Measurements from ENCODE around the gene PDE2A. TPM values are rescaled to one million over a fixed set of nuclear protein-coding genes. Genes with fewer than 3 reads are reported as not detected.
"Not testable (repeated sequence)": the region's sequence is repeated elsewhere in the genome, so short reads cannot be mapped to it uniquely, and the experiment has no call there.

The PDE2A gene
- total RNA-seq, 2 experiments from 2014 or later, result 4.0 to 4.5 TPM

DNA sequence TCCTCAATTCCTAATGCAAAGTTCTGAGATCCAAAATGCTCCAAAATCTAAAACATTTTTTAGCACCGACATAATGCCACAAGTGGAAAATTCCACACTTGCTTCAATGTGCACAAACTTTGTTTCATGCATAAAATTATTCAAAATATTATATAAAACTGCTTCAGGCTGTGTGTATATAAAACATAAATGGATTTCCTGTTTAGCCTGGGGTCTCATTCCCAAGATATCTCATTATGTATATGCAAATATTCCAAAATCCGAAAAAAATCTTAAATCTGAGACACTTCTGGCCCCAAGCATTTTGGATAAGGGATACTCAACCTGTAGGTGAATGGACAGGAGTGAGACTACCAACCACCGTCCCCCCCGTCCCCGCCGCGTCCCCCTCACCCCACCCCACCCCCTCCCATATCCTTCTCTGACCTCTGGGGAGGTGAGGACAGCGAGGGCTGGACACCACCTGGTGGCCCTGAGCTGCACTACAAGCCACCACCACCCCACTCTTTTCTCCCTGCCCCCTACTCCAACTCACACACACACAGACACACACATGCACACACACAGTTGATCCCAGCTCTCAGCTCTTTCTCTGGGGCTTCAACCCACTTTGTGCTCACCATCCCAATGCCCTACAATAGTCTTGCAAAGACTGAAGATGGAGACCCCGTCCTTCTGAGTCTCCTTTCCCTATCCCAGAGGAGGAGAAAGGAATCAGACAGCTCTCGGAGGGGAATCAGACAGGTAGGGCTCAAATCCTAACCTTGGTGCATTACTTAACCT lies 101.0 kb downstream of the PDE2A start:
- ATAC-seq (ENCODE audit: poor library complexity), result peak; percentile 48
- no peak overlapping the region for H3K27ac Mint-ChIP-seq
- TF ChIP-seq, protein P1, sequence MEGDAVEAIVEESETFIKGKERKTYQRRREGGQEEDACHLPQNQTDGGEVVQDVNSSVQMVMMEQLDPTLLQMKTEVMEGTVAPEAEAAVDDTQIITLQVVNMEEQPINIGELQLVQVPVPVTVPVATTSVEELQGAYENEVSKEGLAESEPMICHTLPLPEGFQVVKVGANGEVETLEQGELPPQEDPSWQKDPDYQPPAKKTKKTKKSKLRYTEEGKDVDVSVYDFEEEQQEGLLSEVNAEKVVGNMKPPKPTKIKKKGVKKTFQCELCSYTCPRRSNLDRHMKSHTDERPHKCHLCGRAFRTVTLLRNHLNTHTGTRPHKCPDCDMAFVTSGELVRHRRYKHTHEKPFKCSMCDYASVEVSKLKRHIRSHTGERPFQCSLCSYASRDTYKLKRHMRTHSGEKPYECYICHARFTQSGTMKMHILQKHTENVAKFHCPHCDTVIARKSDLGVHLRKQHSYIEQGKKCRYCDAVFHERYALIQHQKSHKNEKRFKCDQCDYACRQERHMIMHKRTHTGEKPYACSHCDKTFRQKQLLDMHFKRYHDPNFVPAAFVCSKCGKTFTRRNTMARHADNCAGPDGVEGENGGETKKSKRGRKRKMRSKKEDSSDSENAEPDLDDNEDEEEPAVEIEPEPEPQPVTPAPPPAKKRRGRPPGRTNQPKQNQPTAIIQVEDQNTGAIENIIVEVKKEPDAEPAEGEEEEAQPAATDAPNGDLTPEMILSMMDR (IDR thresholded peaks at IDR 0.05), result no peak
- Histone ChIP-seq H3K9me3 (ENCODE audit: control insufficient read depth in 1 of 2, insufficient read depth in 1 of 2, low read length in 2 of 2) (no peaks in the 10 kb centered on the region), H3K36me3 (ENCODE audit: insufficient read depth, low read length) (no peaks in the 10 kb centered on the region), H3K27me3 (ENCODE audit: control insufficient read depth in 1 of 2, insufficient read depth in 2 of 2, low read length in 2 of 2) (no peaks in the 10 kb centered on the region), H3K4me1 (ENCODE audit: insufficient read depth, low read length) (no peaks in the 10 kb centered on the region), H3K4me3 (ENCODE audit: low read length) (no peak overlapping the region), H3K27ac (ENCODE audit: low read depth in 1 of 2, low read length in 2 of 2) (no peak overlapping the region)
- intact Hi-C loops (cut with DNase I, micrococcal nuclease), result loop anchor here (1.0 kb wide), 2 partner anchors 90 to 91 kb away; no protein-coding TSS in a partner anchor
- POLR2A ChIA-PET, result interaction anchor here (1.6 kb wide), 1 partner anchor 102 kb away, joined by 4 read pairs; no protein-coding TSS in a partner anchor
- H3K27me3 Mint-ChIP-seq, result peaks cover 25% of the 10 kb centered on the region
- peak in 7 of 14 experiments; percentile 11 to 63 (median 33) for DNase-seq
- H3K4me3 Mint-ChIP-seq, result no peak overlapping the region
- H3K9me3 Mint-ChIP-seq, result no peaks in the 10 kb centered on the region
- H3K36me3 Mint-ChIP-seq (ENCODE audit: low read depth), result no peaks in the 10 kb centered on the region
- CTCF ChIA-PET, result interaction anchor here (1.6 kb wide), 1 partner anchor 102 kb away, joined by 7 read pairs; no protein-coding TSS in a partner anchor
- no peaks in the 10 kb centered on the region for H3K4me1 Mint-ChIP-seq (ENCODE audit: low read depth)

DNA sequence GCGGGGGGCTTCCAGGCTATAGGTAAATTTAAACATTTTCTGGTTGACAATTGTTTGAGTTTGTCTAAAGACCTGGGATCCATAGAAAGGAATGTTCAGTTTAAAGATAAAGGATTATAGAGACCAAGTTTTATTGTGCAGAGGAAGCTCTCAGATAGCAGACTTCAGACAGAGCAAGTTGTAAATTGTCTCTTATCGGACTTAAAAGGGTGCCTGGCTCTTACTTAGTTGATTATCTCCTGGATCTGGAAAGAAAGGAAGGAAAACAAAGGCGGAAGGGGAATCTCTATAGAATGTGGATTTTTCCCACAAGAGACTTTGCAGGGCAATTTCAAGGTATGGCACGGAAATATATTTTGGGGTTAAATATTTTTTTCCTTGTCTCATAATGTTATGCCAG lies 101.7 kb downstream of the PDE2A start:
- H3K4me1 ChIP-seq (ENCODE audit: insufficient read depth, low read length); CTCF ChIA-PET; H3K27ac Mint-ChIP-seq; H3K36me3 Mint-ChIP-seq (ENCODE audit: low read depth); H3K36me3 ChIP-seq (ENCODE audit: insufficient read depth, low read length); DNase-seq; H3K27me3 ChIP-seq (ENCODE audit: control insufficient read depth in 1 of 2, insufficient read depth in 2 of 2, low read length in 2 of 2); ATAC-seq (ENCODE audit: poor library complexity); intact Hi-C loops (cut with DNase I, micrococcal nuclease); H3K4me1 Mint-ChIP-seq (ENCODE audit: low read depth); H3K4me3 Mint-ChIP-seq; H3K4me3 ChIP-seq (ENCODE audit: low read length); POLR2A ChIA-PET; H3K9me3 Mint-ChIP-seq; H3K9me3 ChIP-seq (ENCODE audit: control insufficient read depth in 1 of 2, insufficient read depth in 1 of 2, low read length in 2 of 2); H3K27ac ChIP-seq (ENCODE audit: low read depth in 1 of 2, low read length in 2 of 2): not testable (repeated sequence)
- peaks cover 30% of the 10 kb centered on the region for H3K27me3 Mint-ChIP-seq

DNA sequence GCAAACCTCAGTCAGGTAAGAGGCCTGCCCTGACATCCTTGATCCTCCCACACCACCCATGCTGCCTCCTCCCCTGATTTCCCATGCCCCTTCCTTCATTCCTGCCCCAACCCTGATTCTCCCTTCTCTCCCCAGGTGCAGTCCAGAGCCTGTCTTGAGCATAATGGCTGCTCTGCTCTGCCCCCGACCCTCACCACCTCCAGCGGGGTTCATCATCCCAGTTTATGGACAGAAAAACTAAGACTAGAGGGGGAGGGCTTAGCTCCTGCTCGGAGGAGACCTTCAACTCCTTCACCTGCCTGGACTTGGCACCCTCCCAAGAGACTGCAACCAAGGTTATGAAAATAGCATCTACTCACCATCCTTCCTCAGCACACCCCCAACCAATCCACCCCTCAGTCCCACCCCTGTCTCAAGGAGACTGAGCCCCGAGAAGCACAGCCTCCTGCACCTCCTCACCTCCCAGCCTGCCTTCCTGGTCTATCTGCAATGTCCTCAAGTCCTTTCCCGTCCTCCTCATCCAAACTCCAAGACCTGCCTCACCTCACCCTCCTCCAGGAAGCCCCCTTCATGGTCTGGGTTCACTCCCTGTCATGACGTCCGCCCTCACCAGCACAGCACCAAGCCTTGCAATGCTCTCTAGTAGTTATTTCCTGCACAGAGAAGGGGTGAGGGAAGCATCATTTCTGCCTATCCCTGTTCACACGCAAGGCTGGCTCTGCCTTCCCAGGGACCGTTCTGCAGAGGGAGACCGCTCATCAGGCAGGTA lies 103.1 kb downstream of the PDE2A start:
- H3K4me3 ChIP-seq (ENCODE audit: low read length), result no peak overlapping the region
- H3K4me3 Mint-ChIP-seq, result no peak overlapping the region
- H3K27ac ChIP-seq (ENCODE audit: low read depth in 1 of 2, low read length in 2 of 2), result no peak overlapping the region
- no peaks in the 10 kb centered on the region for H3K4me1 Mint-ChIP-seq (ENCODE audit: low read depth)
- no peaks in the 10 kb centered on the region for H3K4me1 ChIP-seq (ENCODE audit: insufficient read depth, low read length)
- no peak overlapping the region for H3K27ac Mint-ChIP-seq
- H3K36me3 Mint-ChIP-seq (ENCODE audit: low read depth), result no peaks in the 10 kb centered on the region
- ATAC-seq (ENCODE audit: poor library complexity) (no peak), DNase-seq (peak in 1 of 14 experiments; percentile 5)
- CTCF ChIA-PET, result no interaction called here
- H3K27me3 ChIP-seq (ENCODE audit: control insufficient read depth in 1 of 2, insufficient read depth in 2 of 2, low read length in 2 of 2), result no peaks in the 10 kb centered on the region
- H3K9me3 Mint-ChIP-seq, result no peaks in the 10 kb centered on the region
- no peaks in the 10 kb centered on the region for H3K9me3 ChIP-seq (ENCODE audit: control insufficient read depth in 1 of 2, insufficient read depth in 1 of 2, low read length in 2 of 2)
- POLR2A ChIA-PET, result no interaction called here
- H3K36me3 ChIP-seq (ENCODE audit: insufficient read depth, low read length), result no peaks in the 10 kb centered on the region
- intact Hi-C loops (cut with DNase I, micrococcal nuclease), result loop anchor here in 1 of 2 experiments (2.0 kb wide), 1 partner anchor 96 kb away; no protein-coding TSS in a partner anchor
- peaks cover 30% of the 10 kb centered on the region for H3K27me3 Mint-ChIP-seq
- TF ChIP-seq, protein P1 (IDR thresholded peaks at IDR 0.05), result no peak

Measured in CD4-positive, alpha-beta T cell (primary cell).